AG09309 (cell line): ENCODE data around the gene FAM181A.

ENCODE experiments used
- DNase-seq: peaks from one replicate; pipeline ENCODE4 v3.0.0-alpha.2; 2010; ENCODE audit warnings: low read depth
- H3K4me3 ChIP-seq: 2 replicates; pipeline ENCODE4 v1.5.1; 2011; ENCODE audit warnings: mild to moderate bottlenecking, low read depth, low read length, moderate library complexity; ENCODE audit not compliant: control insufficient read depth
- CTCF ChIP-seq: IDR thresholded peaks from 2 replicates; pipeline ENCODE4 v1.5.1; 2011; ENCODE audit warnings: mild to moderate bottlenecking, low read depth, low read length, inconsistent platforms; ENCODE audit not compliant: insufficient read depth, control insufficient read depth; ENCODE audit errors: missing control alignments

FAM181A gene

GRCh38 chr14:93903342-93904184 lies 23.6 kb upstream of the FAM181A start:
- peak; percentile 34 for TF ChIP-seq CTCF
- H3K4me3 ChIP-seq: no peak overlapping the region
- no peak for DNase-seq

- H3K4me3 ChIP-seq: no peak overlapping the region
- no peak for DNase-seq
- no peak for TF ChIP-seq CTCF
These were observed 21.5 kb upstream of the FAM181A start for GRCh38 chr14:93905623-93906022.

- TF ChIP-seq CTCF: peak; percentile 72
- no peak for DNase-seq
These were observed 20.5 kb upstream of the FAM181A start for GRCh38 chr14:93906341-93907329.

GRCh38 chr14:93909429-93910128 lies 17.6 kb upstream of the FAM181A start:
- no peak for DNase-seq
- no peak overlapping the region for H3K4me3 ChIP-seq
- TF ChIP-seq CTCF: no peak

More at GRCh38 chr14:93906341-93907329, 20.5 kb upstream of the FAM181A start:
- H3K4me3 ChIP-seq: no peak overlapping the region

GRCh38 chr14:93911975-93912615 lies 15.0 kb upstream of the FAM181A start:
- H3K4me3 ChIP-seq: no peak overlapping the region
- DNase-seq: no peak

More at GRCh38 chr14:93911975-93912615, 15.0 kb upstream of the FAM181A start:
- TF ChIP-seq CTCF: no peak
